SK-N-SH (cell line): ENCODE results near the gene ATP2A3. TPM values are rescaled to one million over a fixed set of nuclear protein-coding genes. Genes with fewer than 3 reads are reported as not detected.

Experiments used
- CTCF ChIA-PET: fragments of 300-600, 350-600 bp; formaldehyde crosslinking; extraction: SDS; loops from one replicate; lab custom pipeline; 2021; lab: Yijun Ruan, JAX
- POLR2A ChIA-PET: fragments of 350-600 bp; sonication (Branson Sonifier 250); formaldehyde crosslinking; extraction: SDS; loops from one replicate; lab custom pipeline; 2020; ENCODE audit warnings: antibody characterized with exemption, inconsistent platforms; lab: Yijun Ruan, JAX
- DNase-seq: peaks from one replicate; pipeline ENCODE4 v3.0.0; 2012
- H2AFZ ChIP-seq: fragments of 200-600 bp; sonication (generic); 2 replicates; pipeline ENCODE4 v1.8.1; 2016; ENCODE audit warnings: antibody characterized with exemption, mild to moderate bottlenecking, low read depth
- H3F3A ChIP-seq: fragments of 200-600 bp; sonication (generic); replicated peaks from 2 replicates; pipeline ENCODE3; 2016; ENCODE audit warnings: antibody characterized with exemption, mild to moderate bottlenecking; ENCODE audit not compliant: insufficient read depth
- H3K27ac ChIP-seq, 2 experiments: fragments of 200-500 bp in 1 of 2; fragments of 200-600 bp in 1 of 2; sonication (Bioruptor generic) in 1 of 2; sonication (generic), shearing (Covaris generic) in 1 of 2; 2 replicates each; pipeline versions ENCODE4 v1.5.1 to v1.6.1; 2014 to 2016; ENCODE audit warnings: low read depth in 2 of 2, inconsistent platforms in 1 of 2, low read length in 1 of 2, mild to moderate bottlenecking in 1 of 2, mixed read lengths in 1 of 2
- H3K27me3 ChIP-seq: fragments of 200-600 bp; sonication (generic), shearing (Covaris generic); 2 replicates; pipeline ENCODE4 v1.6.1; 2016; ENCODE audit warnings: mixed run types; ENCODE audit not compliant: insufficient read depth
- H3K36me3 ChIP-seq, 2 experiments: fragments of 200-500 bp in 1 of 2; fragments of 200-600 bp in 1 of 2; sonication (Bioruptor generic) in 1 of 2; sonication (generic) in 1 of 2; replicated peaks in 1 of 2; 2 replicates each; pipeline versions ENCODE3 to v1.5.1; 2014 to 2016; ENCODE audit warnings: low read length in 1 of 2, mild to moderate bottlenecking in 1 of 2; ENCODE audit not compliant: insufficient read depth in 2 of 2, control insufficient read depth in 1 of 2
- H3K4me1 ChIP-seq, 2 experiments: fragments of 200-500 bp in 1 of 2; fragments of 200-600 bp in 1 of 2; sonication (Bioruptor generic) in 1 of 2; sonication (generic), shearing (Covaris generic) in 1 of 2; 2 replicates each; pipeline versions ENCODE4 v1.5.1 to v1.6.1; 2014 to 2016; ENCODE audit warnings: low read depth in 1 of 2, low read length in 1 of 2, mixed run types in 1 of 2; ENCODE audit not compliant: insufficient read depth in 2 of 2, control insufficient read depth in 1 of 2
- H3K4me2 ChIP-seq: fragments of 200-600 bp; sonication (generic), shearing (Covaris generic); 2 replicates; pipeline ENCODE4 v1.6.1; 2017; ENCODE audit warnings: mixed run types
- H3K4me3 ChIP-seq, 2 experiments: fragments of 200-500 bp in 1 of 2; fragments of 200-600 bp in 1 of 2; sonication (Bioruptor generic) in 1 of 2; sonication (generic), shearing (Covaris generic) in 1 of 2; 2 replicates each; pipeline versions ENCODE4 v1.5.1 to v1.8.1; 2014 to 2016; ENCODE audit warnings: low read depth in 2 of 2, inconsistent platforms in 1 of 2, low read length in 1 of 2, mild to moderate bottlenecking in 1 of 2, mixed read lengths in 1 of 2, moderate library complexity in 1 of 2
- H3K79me2 ChIP-seq: fragments of 200-600 bp; sonication (generic); 2 replicates; pipeline ENCODE4 v1.8.1; 2017; ENCODE audit warnings: mild to moderate bottlenecking; ENCODE audit not compliant: insufficient read depth
- H3K9ac ChIP-seq: fragments of 200-600 bp; sonication (generic); 2 replicates; pipeline ENCODE4 v1.6.1; 2017; ENCODE audit warnings: mixed run types
- H3K9me2 ChIP-seq: fragments of 200-600 bp; sonication (generic); 2 replicates; pipeline ENCODE4 v1.6.1; 2017; ENCODE audit warnings: mixed run types
- H3K9me3 ChIP-seq: fragments of 200-600 bp; sonication (generic); 2 replicates; pipeline ENCODE4 v1.6.1; 2017; ENCODE audit warnings: mixed run types, mild to moderate bottlenecking, moderate library complexity
- H4K20me1 ChIP-seq: fragments of 200-600 bp; sonication (generic); 2 replicates; pipeline ENCODE4 v1.6.1; 2017; ENCODE audit warnings: mild to moderate bottlenecking, mixed run types; ENCODE audit not compliant: insufficient read depth
- EZH2phosphoT487 ChIP-seq: fragments of 200-600 bp; sonication (generic); IDR thresholded peaks from 2 replicates; pipeline ENCODE4 v1.6.1; 2017; ENCODE audit warnings: low read depth, mixed run types, mild to moderate bottlenecking, antibody characterized with exemption, moderate library complexity, borderline replicate concordance
- FOXJ3 ChIP-seq: sonication (generic); formaldehyde crosslinking; IDR thresholded peaks from 2 replicates; pipeline ENCODE4 v1.5.1; 2020; ENCODE audit warnings: mild to moderate bottlenecking, missing genetic modification reagents
- FOXM1 ChIP-seq: IDR thresholded peaks from 2 replicates; pipeline ENCODE4 v1.4.0; 2012; ENCODE audit warnings: low read depth, mild to moderate bottlenecking
- GABPA ChIP-seq: IDR thresholded peaks from 2 replicates; pipeline ENCODE4 v1.4.0; 2012; ENCODE audit warnings: low read depth, mild to moderate bottlenecking
- GATA2 ChIP-seq: sonication (generic); formaldehyde crosslinking; IDR thresholded peaks from 2 replicates; pipeline ENCODE4 v1.5.0; 2020; ENCODE audit warnings: mild to moderate bottlenecking, missing genetic modification reagents
- JUND ChIP-seq: IDR thresholded peaks from 2 replicates; pipeline ENCODE4 v1.4.0; 2012
- MAX ChIP-seq: IDR thresholded peaks from 2 replicates; pipeline ENCODE4 v1.4.0; 2012; ENCODE audit warnings: low read depth
- MEF2A ChIP-seq: IDR thresholded peaks from 2 replicates; pipeline ENCODE4 v1.4.0; 2012; ENCODE audit warnings: low read depth, borderline replicate concordance
- MXI1 ChIP-seq: IDR thresholded peaks from 2 replicates; pipeline ENCODE4 v1.6.1; 2012; ENCODE audit warnings: mild to moderate bottlenecking, low read depth, low read length, improper control_type of control experiment
- NFIC ChIP-seq: IDR thresholded peaks from 2 replicates; pipeline ENCODE4 v1.4.0; 2012; ENCODE audit warnings: borderline replicate concordance
- POLR2AphosphoS5 ChIP-seq: IDR thresholded peaks from 2 replicates; pipeline ENCODE4 v1.6.1; 2012; ENCODE audit warnings: low read depth, low read length
- REST ChIP-seq: IDR thresholded peaks from 2 replicates; pipeline ENCODE4 v1.6.1; 2012; ENCODE audit warnings: mild to moderate bottlenecking, low read depth, low read length, moderate library complexity
- SIN3A ChIP-seq: IDR thresholded peaks from 2 replicates; pipeline ENCODE4 v1.6.1; 2012; ENCODE audit warnings: low read depth, mild to moderate bottlenecking, low read length, moderate library complexity, borderline replicate concordance
- TAF1 ChIP-seq: IDR thresholded peaks from 2 replicates; pipeline ENCODE4 v1.6.1; 2012; ENCODE audit warnings: low read depth, mild to moderate bottlenecking, low read length, moderate library complexity, borderline replicate concordance
- TEAD4 ChIP-seq: IDR thresholded peaks from 2 replicates; pipeline ENCODE4 v1.4.0; 2012; ENCODE audit warnings: mild to moderate bottlenecking, borderline replicate concordance; ENCODE audit not compliant: insufficient read depth
- USF1 ChIP-seq: IDR thresholded peaks from 2 replicates; pipeline ENCODE4 v1.4.0; 2012; ENCODE audit warnings: low read depth, borderline replicate concordance
- ZBTB33 ChIP-seq: IDR thresholded peaks from 2 replicates; pipeline ENCODE4 v1.4.0; 2012; ENCODE audit warnings: low read depth, borderline replicate concordance
- WGBS: methylation state at CpG from one replicate; pipeline ENCODE4 v1.1.6; 2017; ENCODE audit warnings: low lambda C conversion rate; 5-methylcytosine and 5-hydroxymethylcytosine counted together
- polyA plus RNA-seq, 3 experiments: library from polyadenylated mRNA; depleted of rRNA; stranded (reverse); fragments of >200 nt; gene quantifications; 2 replicates each; pipeline ENCODE4 v1.2.3, GENCODE V29; 2012

ATP2A3 gene
- polyA plus RNA-seq, 1 of the 3 experiments (the other 2 are of a cell fraction), result 2.1 TPM

- CTCF ChIA-PET, result interaction anchor here (0.9 to 1.0 kb wide), 2 partner anchors 80 to 81 kb away, joined by 3 read pairs; no protein-coding TSS in a partner anchor
- H3K9me2 ChIP-seq, result peaks cover 3% of the 10 kb centered on the region; the same call in 1 of the 2 replicates
- H3K4me2 ChIP-seq, result no peak overlapping the region
- H3K9ac ChIP-seq, result no peak overlapping the region
- no peak overlapping the region for H3K4me3 ChIP-seq
- no peak for DNase-seq
- no peaks in the 10 kb centered on the region for H4K20me1 ChIP-seq
- H2AFZ ChIP-seq, result no peak overlapping the region
- no peaks in the 10 kb centered on the region for H3K36me3 ChIP-seq
- H3K9me3 ChIP-seq, result 0 out of 2 replicates have a peak, but pooled peaks cover 3% of the 10 kb centered on the region
- TF ChIP-seq FOXJ3 (CRISPR knock-in tag), result no peak
- TF ChIP-seq EZH2phosphoT487, result no peak
- TF ChIP-seq TEAD4, result no peak
- TF ChIP-seq GATA2 (CRISPR knock-in tag), result no peak
- TF ChIP-seq REST, result no peak
- no peak for TF ChIP-seq FOXM1
- TF ChIP-seq TAF1, result no peak
- TF ChIP-seq MXI1, result no peak
- TF ChIP-seq USF1, result no peak
- TF ChIP-seq ZBTB33, result no peak
- TF ChIP-seq POLR2AphosphoS5, result no peak
- TF ChIP-seq MEF2A, result no peak
- no peak for TF ChIP-seq NFIC
- no peak for TF ChIP-seq JUND
- TF ChIP-seq SIN3A, result no peak
- no peak for TF ChIP-seq GABPA
- TF ChIP-seq MAX, result no peak
- TF ChIP-seq, all 33 proteins: peak for 0
- Histone ChIP-seq H3F3A (no peaks in the 10 kb centered on the region), H3K4me1 (no peaks in the 10 kb centered on the region), H3K27ac (no peak overlapping the region), H3K27me3 (no peaks in the 10 kb centered on the region; the same call in 1 of the 2 replicates), H3K79me2 (no peaks in the 10 kb centered on the region)
- POLR2A ChIA-PET, result no interaction called here
- 37% methylated on average over 8 of the region's 8 CpGs for WGBS
Observed at GRCh38 chr17:3993493-3994220, 29.4 kb upstream of the ATP2A3 start.
